ENCODE data around the gene MCF2L2.

DNA sequence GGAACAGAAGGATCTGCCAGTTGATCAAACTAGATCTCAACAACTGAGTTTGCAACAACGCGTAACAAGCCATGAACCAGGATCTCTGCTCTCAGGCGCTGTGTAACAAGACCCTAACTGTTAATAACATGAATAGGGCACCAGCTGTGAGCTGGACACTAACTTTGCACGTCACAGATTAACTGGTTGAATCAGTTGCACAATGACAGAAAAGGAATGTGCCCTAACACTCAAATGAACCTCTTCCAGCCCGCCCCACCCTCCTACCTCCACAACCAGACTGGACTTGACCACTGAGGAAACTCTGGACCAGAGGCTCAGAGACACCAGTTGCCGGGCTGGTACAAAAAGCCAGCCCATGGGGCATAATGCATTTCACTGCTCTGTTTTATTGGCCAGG, 34.3 kb downstream of the MCF2L2 start:
- TF ChIP-seq, protein P1, sequence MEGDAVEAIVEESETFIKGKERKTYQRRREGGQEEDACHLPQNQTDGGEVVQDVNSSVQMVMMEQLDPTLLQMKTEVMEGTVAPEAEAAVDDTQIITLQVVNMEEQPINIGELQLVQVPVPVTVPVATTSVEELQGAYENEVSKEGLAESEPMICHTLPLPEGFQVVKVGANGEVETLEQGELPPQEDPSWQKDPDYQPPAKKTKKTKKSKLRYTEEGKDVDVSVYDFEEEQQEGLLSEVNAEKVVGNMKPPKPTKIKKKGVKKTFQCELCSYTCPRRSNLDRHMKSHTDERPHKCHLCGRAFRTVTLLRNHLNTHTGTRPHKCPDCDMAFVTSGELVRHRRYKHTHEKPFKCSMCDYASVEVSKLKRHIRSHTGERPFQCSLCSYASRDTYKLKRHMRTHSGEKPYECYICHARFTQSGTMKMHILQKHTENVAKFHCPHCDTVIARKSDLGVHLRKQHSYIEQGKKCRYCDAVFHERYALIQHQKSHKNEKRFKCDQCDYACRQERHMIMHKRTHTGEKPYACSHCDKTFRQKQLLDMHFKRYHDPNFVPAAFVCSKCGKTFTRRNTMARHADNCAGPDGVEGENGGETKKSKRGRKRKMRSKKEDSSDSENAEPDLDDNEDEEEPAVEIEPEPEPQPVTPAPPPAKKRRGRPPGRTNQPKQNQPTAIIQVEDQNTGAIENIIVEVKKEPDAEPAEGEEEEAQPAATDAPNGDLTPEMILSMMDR (IDR thresholded peaks at IDR 0.05): no peak
- no peak for TF ChIP-seq EZH2 (IDR thresholded peaks at IDR 0.05; ENCODE audit: borderline replicate concordance, insufficient read depth, low read depth, low read length, poor library complexity, severe bottlenecking)

Measured in B cell (primary cell).